Suprapubic skin (tissue), 3 donors: Measurements from ENCODE around the gene ADCYAP1R1.

ENCODE experiments used
- CTCF ChIP-seq, 2 donors: fragments of 200-600 bp in 1 of 2; fragments of 450-650 bp in 1 of 2; sonication (generic) in 1 of 2; IDR thresholded peaks; one replicate each; pipeline ENCODE4 v1.5.1; 2016 to 2019; ENCODE audit warnings: antibody characterized with exemption in 2 of 2, mild to moderate bottlenecking in 1 of 2, moderate library complexity in 1 of 2
- EP300 ChIP-seq: sonication (generic); formaldehyde crosslinking; IDR thresholded peaks from one replicate; pipeline ENCODE4 v1.6.1; 2017; ENCODE audit warnings: antibody characterized with exemption
- POLR2A ChIP-seq, 2 donors: fragments of 450-650 bp; IDR thresholded peaks; one replicate each; pipeline ENCODE4 v1.6.1; 2017; ENCODE audit warnings: antibody characterized with exemption in 2 of 2, mild to moderate bottlenecking in 2 of 2, moderate library complexity in 2 of 2

GRCh38 chr7:31028006-31028405, 24.1 kb upstream of the ADCYAP1R1 start:
- TF ChIP-seq CTCF (IDR thresholded peaks at IDR 0.05) (no peak), POLR2A (IDR thresholded peaks at IDR 0.05) (no peak), EP300 (no peak)
